UCSD-AML1 (cell line): ENCODE data around the gene C19orf12.
A peak's percentile ranks its signal among the peaks of the same experiment; 100 is the strongest.
"Not testable (repeated sequence)": the region's sequence is repeated elsewhere in the genome, so short reads cannot be mapped to it uniquely, and the experiment has no call there.

ENCODE experiments used
- DNase-seq: peaks from one replicate; lab custom pipeline; 2025; ENCODE audit not compliant: unreplicated experiment; lab: John Stamatoyannopoulos, UW

C19orf12 gene

DNA sequence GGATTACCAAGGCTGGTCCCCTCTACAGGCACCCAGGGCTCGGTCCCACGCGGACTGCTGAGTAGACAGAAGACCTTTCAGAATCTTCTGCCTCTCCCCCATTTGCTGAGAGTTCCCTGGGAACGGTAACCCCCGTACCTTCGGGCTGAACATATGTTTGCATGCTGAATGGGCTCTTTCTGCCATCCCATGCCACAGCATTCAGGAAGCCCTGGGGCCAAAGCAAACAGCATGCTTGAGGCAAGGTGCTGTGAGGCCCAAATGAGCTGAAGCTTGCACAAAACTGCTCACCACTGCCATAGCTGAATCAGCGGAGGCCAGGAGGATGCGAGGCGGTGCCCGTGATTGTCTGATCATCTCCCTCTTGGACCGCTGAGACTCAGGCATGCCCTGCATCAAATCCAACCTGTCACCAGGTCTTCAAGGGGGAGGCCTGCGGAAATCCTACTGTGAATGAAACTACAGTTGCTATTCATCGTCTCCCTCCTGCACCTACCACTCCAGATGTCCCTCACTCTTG is 16.3 kb upstream of the C19orf12 start:
- DNase-seq, result no peak

DNA sequence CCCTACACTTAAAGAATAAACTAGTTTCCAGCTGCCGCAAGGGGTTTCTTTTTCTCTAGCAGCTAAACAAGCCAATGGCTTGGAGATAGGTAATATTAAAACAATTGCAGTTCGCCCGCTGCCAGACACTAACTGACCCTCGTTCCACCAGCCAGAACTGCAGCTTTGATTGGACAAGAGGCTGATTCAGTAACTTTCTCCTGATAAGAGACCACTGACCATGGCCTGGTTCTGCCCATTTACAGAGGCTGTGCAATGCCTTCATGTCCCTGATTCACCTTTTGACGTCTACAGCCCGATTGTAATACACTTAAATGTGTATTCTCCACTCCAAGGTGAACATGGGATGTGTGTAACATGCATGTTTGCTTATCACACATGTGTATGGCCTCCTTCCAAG is 12.8 kb upstream of the C19orf12 start:
- no peak for DNase-seq

GRCh38 chr19:29724746-29725145 is 9.7 kb upstream of the C19orf12 start:
- no peak for DNase-seq

- DNase-seq, result peak; percentile 38
These were observed 9.1 kb upstream of the C19orf12 start for GRCh38 chr19:29724102-29724641.

DNA sequence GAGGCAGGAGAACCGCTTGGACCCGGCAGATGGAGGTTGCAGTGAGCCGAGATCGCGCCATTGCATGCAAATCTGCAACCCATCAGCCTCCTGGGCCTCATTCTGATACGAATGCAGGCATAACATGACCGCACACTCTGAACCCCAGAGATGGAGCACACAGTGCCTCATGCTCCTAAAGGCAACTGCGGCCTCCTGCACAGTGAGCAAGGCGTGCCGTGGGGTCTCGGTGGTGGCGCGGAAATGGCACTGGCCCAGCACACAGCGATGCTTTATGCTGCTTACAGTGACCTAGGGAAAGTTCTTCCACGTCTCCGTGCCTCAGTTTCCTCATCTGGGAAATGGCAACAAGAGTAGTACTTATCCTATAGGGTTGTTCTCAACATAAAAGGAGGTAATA is 2.0 kb upstream of the C19orf12 start:
- no peak for DNase-seq

DNA sequence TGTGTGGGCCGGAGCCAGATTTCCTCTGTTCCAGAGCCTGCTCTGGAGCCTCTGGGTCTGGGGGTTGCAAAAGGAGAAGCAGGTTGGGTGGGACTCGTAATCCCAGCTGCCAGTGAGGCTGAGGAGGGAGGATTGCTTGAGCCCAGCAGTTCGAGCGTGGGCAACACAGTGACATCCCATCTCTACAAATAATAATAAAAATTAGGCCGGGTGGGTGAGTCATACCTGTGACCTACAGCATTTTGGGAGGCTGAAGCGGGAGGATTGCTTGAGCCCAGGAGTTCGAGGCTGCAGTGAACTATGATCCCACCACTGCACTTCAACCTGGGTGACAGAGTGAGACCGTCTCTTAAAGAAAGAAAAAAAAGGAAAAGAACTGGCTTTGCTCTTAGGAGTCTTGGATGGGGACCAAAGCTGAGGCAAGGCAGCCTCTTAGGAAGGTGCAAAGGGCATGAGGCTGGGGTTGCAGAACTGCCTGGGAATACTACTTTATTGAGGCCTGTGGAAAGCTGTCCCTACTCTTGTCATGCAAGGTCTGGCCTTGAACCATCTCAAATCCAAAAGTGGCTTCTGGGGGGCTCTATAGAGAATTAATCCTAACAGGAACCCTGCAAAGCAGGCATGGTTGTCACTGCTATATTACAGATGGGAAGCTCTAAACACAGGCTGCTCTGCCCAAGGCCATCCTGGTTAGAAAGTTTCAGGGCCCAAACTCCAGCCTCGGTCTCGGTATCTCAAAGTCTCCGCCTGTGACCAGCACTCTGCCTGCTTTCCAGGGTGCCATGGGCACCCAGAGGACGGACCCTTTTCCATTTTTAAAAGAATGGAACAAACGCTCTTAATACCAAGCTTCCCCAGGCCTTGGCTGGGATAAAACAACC is 880 bp upstream of the C19orf12 start:
- DNase-seq, result no peak

DNA sequence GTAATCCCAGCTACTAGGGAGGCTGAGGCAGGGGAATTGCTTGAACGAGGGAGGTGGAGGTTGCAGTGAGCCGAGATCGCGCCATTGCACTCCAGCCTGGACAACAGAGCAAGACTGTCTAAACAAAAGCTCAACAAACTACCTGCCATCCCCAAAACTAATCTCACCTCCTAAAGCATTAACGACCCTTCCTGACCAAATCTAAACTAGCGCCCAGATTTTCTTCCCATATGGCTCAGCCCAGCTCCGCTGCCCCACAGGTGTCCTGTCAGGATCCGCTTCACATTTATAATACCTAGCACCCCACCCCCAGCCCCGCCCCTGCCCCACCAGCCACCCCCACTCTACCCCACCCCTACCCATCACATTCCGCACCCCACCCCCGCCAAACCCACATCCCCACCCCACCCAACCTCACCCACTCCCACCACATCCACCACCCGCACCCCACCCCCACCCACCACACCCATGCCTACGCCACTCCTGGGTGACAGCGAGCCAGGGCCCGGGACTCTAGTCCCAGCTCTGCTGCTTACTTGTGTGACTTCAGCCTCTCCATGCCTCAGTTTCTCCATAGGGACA is 599 bp downstream of the C19orf12 start:
- DNase-seq, result no peak

GRCh38 chr19:29712744-29713516 is 2.1 kb downstream of the C19orf12 start:
- DNase-seq, result no peak

DNA sequence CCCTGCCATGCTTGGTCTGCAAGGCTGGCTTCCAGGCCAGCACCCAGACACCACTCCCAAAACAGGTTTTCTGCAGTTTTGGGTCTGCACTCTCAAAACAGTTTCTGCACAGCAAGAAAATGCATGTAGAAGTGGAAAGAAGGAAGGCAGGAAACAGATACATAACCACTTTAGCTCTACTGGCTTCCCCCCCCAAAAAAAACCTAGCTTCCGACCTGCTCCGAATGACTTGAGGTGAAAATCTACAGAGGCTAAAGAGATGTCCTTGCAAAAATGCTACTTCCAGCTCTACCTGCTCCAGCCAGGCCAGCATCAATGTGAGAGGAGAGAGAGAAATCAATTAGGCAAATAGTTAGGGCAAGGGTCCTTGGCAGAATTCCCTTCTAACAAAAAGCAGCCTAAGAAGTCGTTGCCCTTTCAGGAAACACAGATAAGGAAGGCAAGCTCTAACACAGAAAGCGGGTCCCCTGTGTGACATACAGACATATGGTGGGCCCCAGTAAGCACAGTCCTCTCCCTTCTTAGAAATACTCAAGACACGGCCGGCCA is 3.4 kb downstream of the C19orf12 start:
- no peak for DNase-seq

DNA sequence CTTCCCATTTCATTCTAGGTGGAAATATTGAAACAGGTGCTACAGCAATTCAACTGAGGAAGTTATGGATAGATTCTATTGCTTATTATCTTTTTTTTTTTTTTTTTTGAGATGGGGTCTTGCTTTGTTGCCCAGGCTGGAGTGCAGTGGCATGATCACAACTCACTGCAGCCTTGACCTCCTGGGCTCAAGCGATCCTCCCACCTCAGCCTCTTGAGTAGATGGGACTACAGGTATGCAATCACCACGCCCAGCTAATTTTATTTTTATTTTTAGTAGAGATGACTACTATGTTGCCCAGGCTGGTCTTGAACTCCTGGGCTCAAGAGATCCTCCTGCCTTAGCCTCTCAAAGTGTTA is 5.6 kb downstream of the C19orf12 start:
- not testable (repeated sequence) for DNase-seq

DNA sequence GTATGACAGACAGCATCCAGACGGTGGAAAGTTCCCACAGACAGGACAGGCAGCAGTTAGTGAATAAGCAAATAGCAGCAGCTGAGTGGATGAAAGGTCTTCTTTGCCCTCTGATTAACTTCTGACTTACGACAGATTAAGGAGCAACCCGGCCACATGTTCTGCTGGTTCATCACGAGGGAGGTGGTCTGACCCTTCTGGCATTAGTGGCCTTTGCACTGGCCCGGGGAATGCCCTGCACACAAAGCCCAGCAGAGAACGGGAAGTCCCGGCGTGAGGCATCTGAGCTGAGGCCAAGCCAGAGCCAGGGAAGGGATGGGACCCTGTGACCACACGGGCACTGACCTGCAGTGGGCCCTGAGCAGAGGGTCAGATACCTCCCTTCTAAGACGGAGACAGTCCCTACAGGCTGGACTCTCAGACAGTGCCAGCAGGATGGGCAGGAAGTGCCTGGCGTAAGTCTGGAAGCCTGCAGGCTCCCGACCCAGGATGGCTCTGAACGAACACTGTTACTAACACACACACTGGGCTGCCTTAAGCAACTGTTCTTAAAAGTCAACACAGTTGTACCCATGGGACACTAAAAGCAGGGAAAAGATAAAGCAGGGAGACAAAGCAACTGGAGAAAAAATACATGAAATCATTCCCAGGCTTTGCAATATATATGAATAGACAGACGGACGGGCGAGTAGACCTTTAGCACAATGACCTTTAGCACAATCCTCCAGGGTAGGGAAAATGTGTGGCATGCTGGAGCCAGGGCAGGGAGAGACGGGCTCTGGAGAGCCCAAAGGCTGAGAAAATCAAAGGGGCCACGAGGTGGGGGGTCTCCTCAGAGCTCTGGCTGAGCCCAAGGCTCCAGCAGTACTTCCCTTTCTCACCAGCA is 6.3 kb downstream of the C19orf12 start:
- DNase-seq, result no peak

DNA sequence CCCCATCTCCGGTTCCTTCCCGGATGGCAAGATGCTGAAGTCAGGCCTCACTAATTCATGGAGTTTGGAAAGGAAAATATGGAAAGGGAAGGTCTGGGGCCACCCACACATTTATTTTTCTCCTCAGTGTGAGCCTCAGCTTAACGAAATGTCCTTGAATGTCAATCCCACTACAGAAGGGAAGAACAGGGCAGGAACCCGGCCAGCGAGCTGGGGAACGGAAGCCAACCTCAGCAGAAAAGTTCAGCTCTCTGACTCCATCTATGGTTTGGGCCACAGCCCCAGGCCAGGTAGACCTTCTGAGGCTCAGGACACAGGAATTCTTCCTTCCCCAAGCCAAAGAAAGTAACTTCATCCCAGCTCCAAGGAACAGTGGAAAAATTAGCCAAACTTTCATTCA is 8.4 kb downstream of the C19orf12 start:
- no peak for DNase-seq

DNA sequence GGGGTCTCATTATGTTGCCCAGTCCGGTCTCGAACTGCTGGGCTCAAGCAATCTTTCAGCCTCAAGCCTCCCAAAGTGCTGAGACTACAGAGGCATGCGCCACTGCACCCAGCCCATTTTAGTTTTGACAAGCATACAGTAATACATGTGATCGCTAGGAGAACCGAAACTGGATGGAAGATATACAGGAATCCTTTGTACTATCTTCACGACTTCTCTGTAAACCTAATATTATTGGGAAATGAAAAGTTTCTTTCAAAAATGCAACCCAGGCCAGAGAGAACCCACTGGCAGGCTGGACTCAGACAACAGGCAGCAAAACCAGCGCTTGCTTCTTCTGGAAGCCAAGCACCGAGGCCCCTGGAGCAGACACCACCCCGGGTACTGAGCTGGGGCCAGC is 9.4 kb downstream of the C19orf12 start:
- no peak for DNase-seq

DNA sequence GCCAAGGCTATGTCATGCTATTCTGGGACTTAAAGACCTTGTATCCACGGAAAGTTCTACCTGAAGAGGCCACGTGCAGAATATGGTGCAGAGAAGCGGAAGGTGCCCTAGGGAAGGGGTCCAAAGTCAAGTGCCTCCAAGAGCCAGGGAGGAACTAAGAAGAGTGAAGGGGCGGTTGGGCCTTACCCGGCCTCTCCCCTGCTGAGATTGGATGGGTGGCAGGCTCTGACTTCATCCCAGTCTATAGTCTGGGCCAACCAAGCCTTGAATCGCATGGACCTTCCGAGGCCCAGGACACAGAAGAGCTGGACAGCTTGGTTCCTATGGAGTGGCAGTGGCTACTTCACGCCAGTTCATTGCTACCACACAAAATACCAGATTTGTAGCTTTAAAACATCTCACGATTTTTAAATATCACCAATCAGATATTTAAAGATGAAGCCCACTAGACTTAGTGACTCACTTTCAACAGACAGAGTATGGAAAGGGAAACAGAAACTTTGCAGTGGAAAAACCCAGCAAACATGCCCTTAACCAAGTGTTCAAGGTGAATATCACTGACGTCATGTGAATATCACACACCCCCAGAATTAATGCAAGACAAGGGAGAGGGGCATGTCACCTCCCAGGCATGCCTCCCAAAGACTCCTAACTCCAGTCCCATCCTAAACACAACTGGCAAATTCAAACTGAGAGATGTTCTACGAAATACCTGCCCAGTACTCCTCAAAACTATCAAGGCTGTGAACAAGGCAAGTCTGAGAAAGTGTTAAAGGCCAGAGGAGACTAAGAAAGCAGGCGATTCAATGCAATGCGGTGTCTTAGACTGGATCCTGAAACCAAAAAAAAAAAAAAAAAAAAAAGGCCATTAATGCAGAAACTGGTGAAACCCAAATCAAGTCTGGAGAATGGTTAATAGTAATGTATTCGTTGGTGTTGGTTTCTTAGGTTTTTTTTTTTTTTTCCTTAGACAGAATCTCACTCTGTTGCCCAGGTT is 10.2 kb downstream of the C19orf12 start:
- no peak for DNase-seq

DNA sequence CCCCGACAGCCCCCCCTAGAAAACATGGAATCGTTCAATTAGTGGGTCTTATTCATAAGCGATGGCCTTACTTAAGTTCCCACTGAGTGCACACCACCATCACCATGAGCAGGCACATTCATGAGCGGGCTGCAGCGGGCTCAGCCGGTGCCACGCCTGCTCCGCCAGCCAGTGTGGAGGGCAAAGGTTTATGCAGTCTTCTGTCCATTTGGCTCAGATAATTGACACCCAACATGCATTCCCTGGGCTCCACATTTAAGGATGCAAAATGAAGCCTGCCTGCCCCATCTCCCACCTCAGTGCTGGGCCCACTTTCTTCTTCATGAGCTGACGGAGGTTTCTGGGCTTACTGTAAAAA is 12.1 kb downstream of the C19orf12 start:
- DNase-seq, result no peak

DNA sequence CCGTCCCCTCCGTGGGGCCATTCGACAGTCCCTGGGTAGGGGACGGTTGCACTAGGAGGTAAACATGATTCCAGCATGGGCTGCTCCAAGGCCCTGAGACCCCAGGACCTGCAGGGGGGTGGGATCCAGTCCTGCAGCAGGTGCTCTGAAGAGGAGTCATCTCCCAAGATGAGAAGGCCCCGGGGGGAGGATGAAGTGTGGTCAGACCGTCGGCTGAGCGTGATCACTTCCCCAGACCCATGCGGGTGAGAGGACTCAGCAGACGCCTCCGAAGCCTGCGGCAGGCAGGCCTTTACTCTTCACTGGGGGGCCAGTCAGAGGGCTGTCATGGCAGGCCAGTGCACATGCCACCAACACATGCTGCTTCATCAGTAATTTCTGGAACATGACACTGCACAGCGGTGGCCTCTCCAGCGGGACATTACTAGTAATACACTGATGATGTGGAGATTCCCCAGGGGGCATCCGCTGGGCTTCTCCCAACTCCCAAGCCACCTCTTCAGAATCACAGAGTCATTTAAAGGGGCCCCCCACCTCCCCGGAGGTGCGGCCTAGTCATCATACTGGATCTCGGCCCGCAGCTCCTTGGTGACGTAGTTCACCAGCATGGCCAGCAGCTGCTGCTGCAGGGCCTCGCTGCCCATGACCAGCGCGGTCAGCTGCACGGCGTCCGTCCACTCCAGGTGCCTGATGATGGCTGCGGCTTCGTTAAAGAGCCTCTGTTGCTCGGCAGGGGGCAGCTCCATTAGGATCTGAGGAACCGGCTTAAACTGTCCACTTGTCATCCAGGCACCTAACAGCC is 12.7 kb downstream of the C19orf12 start:
- no peak for DNase-seq

- no peak for DNase-seq
These were observed 14.6 kb downstream of the C19orf12 start for GRCh38 chr19:29700498-29700897.

DNA sequence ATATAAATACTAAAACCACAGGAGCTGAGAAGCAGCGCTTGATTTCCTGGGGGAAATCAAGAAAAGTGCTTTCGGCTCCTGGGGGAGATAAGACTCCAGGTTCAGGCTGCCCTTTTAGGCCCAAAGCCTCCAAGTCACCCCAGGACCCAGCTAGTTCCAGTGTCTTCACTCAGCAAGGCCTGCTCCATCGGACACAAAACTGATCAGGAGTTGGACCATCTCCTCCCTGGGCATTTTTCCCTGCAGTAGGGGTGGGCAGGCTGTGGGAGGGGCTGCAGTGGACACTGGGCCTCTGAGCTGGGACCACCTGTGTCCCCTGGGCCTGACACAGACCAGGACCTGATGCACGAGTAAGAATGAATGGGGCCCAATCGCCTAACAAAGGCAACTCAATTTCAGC is 15.2 kb downstream of the C19orf12 start:
- no peak for DNase-seq
